ENCODE data around the gene FOXO1.

Gene FOXO1

GRCh38 chr13:40635315-40635995 is 31.0 kb downstream of the FOXO1 start:
- no peak for DNase-seq

GRCh38 chr13:40632915-40633314 is 33.5 kb downstream of the FOXO1 start:
- DNase-seq, result no peak

GRCh38 chr13:40631605-40632004 is 34.8 kb downstream of the FOXO1 start:
- DNase-seq, result no peak

GRCh38 chr13:40629678-40630384 is 36.6 kb downstream of the FOXO1 start:
- DNase-seq, result no peak

GRCh38 chr13:40626977-40627376 is 39.5 kb downstream of the FOXO1 start:
- DNase-seq, result no peak

- no peak for DNase-seq
These were observed 39.9 kb downstream of the FOXO1 start for GRCh38 chr13:40626561-40626960.

- DNase-seq, result no peak
These were observed 41.5 kb downstream of the FOXO1 start for GRCh38 chr13:40624986-40625385.

- no peak for DNase-seq
These were observed 42.1 kb downstream of the FOXO1 start for GRCh38 chr13:40624383-40624782.

- no peak for DNase-seq
These were observed 43.7 kb downstream of the FOXO1 start for GRCh38 chr13:40622761-40623160.

GRCh38 chr13:40622246-40622645 is 44.2 kb downstream of the FOXO1 start:
- no peak for DNase-seq

GRCh38 chr13:40619479-40619814 is 47.0 kb downstream of the FOXO1 start:
- no peak for DNase-seq

- DNase-seq, result no peak
These were observed 47.6 kb downstream of the FOXO1 start for GRCh38 chr13:40618581-40619478.

GRCh38 chr13:40617801-40618356 is 48.6 kb downstream of the FOXO1 start:
- DNase-seq, result no peak

- DNase-seq, result no peak
These were observed 50.8 kb downstream of the FOXO1 start for GRCh38 chr13:40615619-40616018.

GRCh38 chr13:40613914-40614313 is 52.5 kb downstream of the FOXO1 start:
- no peak for DNase-seq

- DNase-seq, result no peak
These were observed 53.1 kb downstream of the FOXO1 start for GRCh38 chr13:40613192-40613818.

GRCh38 chr13:40612041-40612440 is 54.4 kb downstream of the FOXO1 start:
- DNase-seq, result no peak

GRCh38 chr13:40611635-40612034 is 54.8 kb downstream of the FOXO1 start:
- DNase-seq, result no peak

- DNase-seq, result no peak
These were observed 55.4 kb downstream of the FOXO1 start for GRCh38 chr13:40611004-40611403.

- DNase-seq, result peak; percentile 33
These were observed 56.3 kb downstream of the FOXO1 start for GRCh38 chr13:40609972-40610726.

GRCh38 chr13:40608308-40608707 is 58.1 kb downstream of the FOXO1 start:
- no peak for DNase-seq

- no peak for DNase-seq
These were observed 60.9 kb downstream of the FOXO1 start for GRCh38 chr13:40605573-40605972.
